HEK293T (cell line): ENCODE measurements around the gene HS6ST1.

Experiments used
- CTCF ChIA-PET: fragments of 350-600 bp; formaldehyde crosslinking; extraction: SDS; loops from one replicate; lab custom pipeline; 2021; ENCODE audit warnings: antibody characterized with exemption, inconsistent platforms; lab: Yijun Ruan, JAX
- POLR2A ChIA-PET: fragments of 350-600 bp; formaldehyde crosslinking; extraction: SDS; loops from one replicate; lab custom pipeline; 2020; ENCODE audit warnings: antibody characterized with exemption, inconsistent platforms; lab: Yijun Ruan, JAX
- DNase-seq: peaks from one replicate; pipeline ENCODE4 v3.0.0; 2012; ENCODE audit warnings: mixed read lengths; ENCODE audit errors: extremely low spot score
- ARNT ChIP-seq: fragments of 450-650 bp; IDR thresholded peaks from 2 replicates; pipeline ENCODE4 v1.6.1; 2017; ENCODE audit warnings: mild to moderate bottlenecking
- BHLHE40 ChIP-seq: fragments of 450-650 bp; IDR thresholded peaks from 2 replicates; pipeline ENCODE4 v1.6.1; 2016; ENCODE audit warnings: mild to moderate bottlenecking, moderate library complexity, borderline replicate concordance
- CTBP1 ChIP-seq: fragments of 450-650 bp; IDR thresholded peaks from 2 replicates; pipeline ENCODE4 v1.6.1; 2016; ENCODE audit warnings: borderline replicate concordance
- ELF4 ChIP-seq: fragments of 450-650 bp; IDR thresholded peaks from 2 replicates; pipeline ENCODE4 v1.6.1; 2017; ENCODE audit warnings: antibody characterized with exemption
- FOXA1 ChIP-seq: fragments of 450-650 bp; IDR thresholded peaks from 2 replicates; pipeline ENCODE4 v1.6.1; 2016; ENCODE audit warnings: mild to moderate bottlenecking
- FOXK2 ChIP-seq: fragments of 450-650 bp; IDR thresholded peaks from 2 replicates; pipeline ENCODE4 v1.6.1; 2016; ENCODE audit warnings: mild to moderate bottlenecking
- FOXM1 ChIP-seq: fragments of 450-650 bp; IDR thresholded peaks from 2 replicates; pipeline ENCODE4 v1.6.1; 2017; ENCODE audit warnings: mild to moderate bottlenecking, borderline replicate concordance
- HDGF ChIP-seq: fragments of 450-650 bp; IDR thresholded peaks from 2 replicates; pipeline ENCODE4 v1.6.1; 2017; ENCODE audit warnings: antibody characterized with exemption, borderline replicate concordance
- L3MBTL2 ChIP-seq: fragments of 450-650 bp; conservative IDR thresholded peaks from 2 replicates; pipeline ENCODE4 v1.6.1; 2016; ENCODE audit warnings: mild to moderate bottlenecking
- LEF1 ChIP-seq: fragments of 450-650 bp; IDR thresholded peaks from 2 replicates; pipeline ENCODE4 v1.6.1; 2017; ENCODE audit warnings: mild to moderate bottlenecking, borderline replicate concordance
- NFRKB ChIP-seq: fragments of 450-650 bp; IDR thresholded peaks from 2 replicates; pipeline ENCODE4 v1.6.1; 2016; ENCODE audit warnings: mild to moderate bottlenecking, moderate library complexity
- SP1 ChIP-seq: fragments of 450-650 bp; IDR thresholded peaks from 2 replicates; pipeline ENCODE4 v1.6.1; 2017
- SUZ12 ChIP-seq: fragments of 450-650 bp; IDR thresholded peaks from 2 replicates; pipeline ENCODE4 v1.6.1; 2016; ENCODE audit warnings: mild to moderate bottlenecking
- TARDBP ChIP-seq: fragments of 450-650 bp; IDR thresholded peaks from 2 replicates; pipeline ENCODE4 v1.6.1; 2016
- ZNF384 ChIP-seq: fragments of 450-650 bp; IDR thresholded peaks from 2 replicates; pipeline ENCODE4 v1.6.1; 2016
- TF ChIP-seq, protein P1 (sequence below): fragments of 450-650 bp; IDR thresholded peaks from 2 replicates; pipeline ENCODE4 v1.6.1; 2016

HS6ST1 gene

DNA sequence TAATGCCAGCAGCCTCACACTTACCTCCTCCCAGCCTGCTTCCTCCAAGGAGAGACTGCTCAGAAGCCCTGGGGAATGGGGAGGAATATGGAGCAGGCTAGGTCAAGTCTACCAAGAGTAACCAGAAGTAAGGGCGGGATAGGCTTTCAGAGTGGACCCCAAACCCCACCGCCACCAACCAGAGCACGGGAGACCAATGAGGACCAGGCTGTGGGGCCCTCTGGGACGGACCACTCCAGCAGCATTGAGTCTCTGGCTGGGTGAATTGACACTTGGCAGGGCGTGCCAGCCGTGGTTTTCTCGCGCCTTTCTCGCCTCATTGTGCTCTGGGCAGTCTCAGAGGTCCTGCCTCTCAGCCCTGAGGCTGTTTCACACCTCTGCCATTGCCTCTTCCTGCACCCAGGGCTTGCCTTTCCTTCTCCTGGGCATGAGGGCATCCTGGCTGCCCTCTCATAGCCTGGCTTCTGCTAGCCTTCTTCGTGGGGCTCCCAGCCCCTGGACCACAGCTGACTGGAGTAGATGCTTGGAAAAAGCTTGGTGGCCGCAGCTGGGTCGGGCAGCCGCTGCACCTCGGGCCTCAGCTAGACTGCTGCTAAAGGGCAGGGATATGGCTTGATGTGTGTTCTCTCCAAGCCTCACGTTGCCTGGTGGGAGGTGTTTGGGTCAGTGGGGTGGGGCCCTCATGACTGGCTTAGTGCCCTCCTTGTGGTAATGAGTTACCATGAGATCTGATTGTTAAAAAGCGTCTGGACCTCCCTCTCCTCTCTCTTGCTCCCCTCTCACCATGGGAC is 40.5 kb upstream of the HS6ST1 start:
- ChIA-PET CTCF (no interaction called here), POLR2A (no interaction called here)
- TF ChIP-seq BHLHE40 (no peak), L3MBTL2 (no peak), HDGF (no peak), FOXK2 (no peak), TARDBP (no peak), ARNT (no peak), ZNF384 (no peak), LEF1 (no peak), NFRKB (no peak), ELF4 (no peak), FOXA1 (no peak), SP1 (no peak), SUZ12 (no peak), CTBP1 (no peak)
- TF ChIP-seq, protein P1, sequence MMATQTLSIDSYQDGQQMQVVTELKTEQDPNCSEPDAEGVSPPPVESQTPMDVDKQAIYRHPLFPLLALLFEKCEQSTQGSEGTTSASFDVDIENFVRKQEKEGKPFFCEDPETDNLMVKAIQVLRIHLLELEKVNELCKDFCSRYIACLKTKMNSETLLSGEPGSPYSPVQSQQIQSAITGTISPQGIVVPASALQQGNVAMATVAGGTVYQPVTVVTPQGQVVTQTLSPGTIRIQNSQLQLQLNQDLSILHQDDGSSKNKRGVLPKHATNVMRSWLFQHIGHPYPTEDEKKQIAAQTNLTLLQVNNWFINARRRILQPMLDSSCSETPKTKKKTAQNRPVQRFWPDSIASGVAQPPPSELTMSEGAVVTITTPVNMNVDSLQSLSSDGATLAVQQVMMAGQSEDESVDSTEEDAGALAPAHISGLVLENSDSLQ: no peak
- DNase-seq: no peak

DNA sequence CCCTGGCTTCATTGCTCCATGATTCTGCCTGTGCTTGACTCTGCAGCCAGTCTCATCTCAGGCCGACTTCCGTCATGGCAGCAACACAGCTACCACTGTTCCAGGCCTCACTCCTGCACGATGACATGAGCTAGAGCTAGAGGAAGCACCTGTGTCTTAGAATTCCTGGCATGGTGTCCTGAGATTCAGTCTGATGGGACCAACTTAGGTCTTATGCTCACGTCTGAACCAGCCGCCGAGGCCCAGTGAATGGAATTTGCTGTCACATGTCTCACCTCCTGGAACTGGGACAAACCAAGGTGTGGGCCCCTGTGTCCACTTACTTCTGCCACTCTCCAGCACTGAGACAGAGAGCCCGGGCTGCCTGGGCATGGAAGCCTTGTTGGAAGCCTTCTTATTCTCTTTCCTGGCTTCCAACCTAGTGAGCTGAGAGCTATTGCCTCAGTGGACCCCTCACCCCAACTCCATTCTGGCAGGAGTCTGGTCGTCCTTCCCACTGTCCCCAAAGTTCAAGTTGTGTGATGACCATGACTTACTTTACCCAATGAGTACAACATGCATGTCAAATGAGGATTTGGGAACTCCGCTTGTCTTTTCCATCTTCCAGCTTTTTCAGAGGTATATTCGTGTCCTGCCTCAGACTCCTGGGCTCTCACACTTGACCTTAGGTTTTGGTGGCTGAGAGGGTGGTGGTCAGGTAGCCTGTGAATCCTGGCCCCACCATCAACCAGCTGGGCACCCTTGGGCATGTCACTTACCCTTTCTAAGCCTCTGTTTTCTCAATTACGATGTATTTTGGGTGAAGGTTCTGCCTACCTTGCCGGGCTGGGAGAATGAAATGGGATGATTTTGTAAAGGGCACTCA is 39.1 kb upstream of the HS6ST1 start:
- TF ChIP-seq ZNF384: no peak
- TF ChIP-seq, protein P1: no peak
- TF ChIP-seq FOXK2: no peak
- TF ChIP-seq LEF1: no peak
- TF ChIP-seq ARNT: no peak
- TF ChIP-seq BHLHE40: no peak
- no peak for TF ChIP-seq SUZ12
- no peak for TF ChIP-seq ELF4
- ChIA-PET CTCF (no interaction called here), POLR2A (no interaction called here)
- no peak for DNase-seq

DNA sequence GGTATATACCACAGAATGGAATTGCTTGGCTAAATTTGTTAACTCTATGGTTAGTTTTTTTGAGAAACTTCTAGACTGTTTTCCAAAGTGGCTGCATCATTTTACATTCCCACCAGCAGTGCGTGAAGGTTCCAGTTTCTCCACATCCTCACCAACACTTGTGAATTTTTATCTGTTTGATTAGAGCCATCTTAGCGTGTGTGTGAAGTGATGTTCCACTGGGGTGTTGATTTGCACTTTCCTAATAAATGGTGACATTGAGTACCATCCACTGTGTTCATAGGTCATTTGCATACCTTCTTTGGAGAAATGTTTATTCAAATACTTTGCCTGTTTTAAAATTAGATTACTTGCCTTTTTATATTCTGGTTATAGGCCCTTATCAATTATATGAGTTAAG is 37.5 kb upstream of the HS6ST1 start:
- CTCF ChIA-PET: interaction anchor here (0.6 kb wide), 1 partner anchor 397 kb away, joined by 5 read pairs; no protein-coding TSS in a partner anchor

DNA sequence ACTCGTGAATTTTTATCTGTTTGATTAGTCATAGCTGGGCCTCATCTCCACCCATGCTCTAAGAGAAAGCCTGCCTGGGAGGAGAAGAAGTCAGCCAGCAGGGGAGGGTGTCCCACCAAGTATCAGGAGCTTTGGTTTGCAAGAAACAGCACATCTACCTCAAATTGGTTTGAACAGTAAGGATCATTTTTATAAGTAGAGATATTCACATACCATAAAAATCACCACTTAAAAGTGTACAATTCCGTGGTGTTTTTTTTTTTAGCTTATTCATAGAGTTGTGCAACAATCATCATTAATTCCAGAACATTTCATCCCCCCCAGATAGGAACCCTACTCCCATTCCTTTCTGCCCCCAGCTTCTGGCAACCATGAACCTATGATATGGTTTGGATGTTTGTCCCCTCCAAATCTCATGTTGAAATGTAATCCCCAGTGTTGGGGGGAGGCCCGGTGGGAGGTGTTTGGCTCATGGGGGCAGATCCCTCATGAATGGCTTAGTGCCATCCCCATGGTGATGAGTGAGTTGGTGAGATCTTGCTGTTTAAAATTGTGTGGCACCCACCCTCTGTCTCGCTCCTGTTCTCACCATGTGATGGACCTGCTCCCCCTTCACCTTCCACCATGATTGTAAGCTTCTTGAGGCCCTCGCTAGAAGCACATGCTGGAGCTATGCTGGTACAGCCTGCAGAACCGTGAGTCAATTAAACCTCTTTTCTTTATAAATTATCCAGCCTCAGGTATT is 36.2 kb upstream of the HS6ST1 start:
- POLR2A ChIA-PET: no interaction called here
- DNase-seq: no peak
- TF ChIP-seq ZNF384: no peak
- TF ChIP-seq TARDBP: no peak
- TF ChIP-seq ARNT: no peak
- no peak for TF ChIP-seq NFRKB
- no peak for TF ChIP-seq HDGF
- TF ChIP-seq SP1: no peak
- no peak for TF ChIP-seq FOXK2
- no peak for TF ChIP-seq LEF1
- no peak for TF ChIP-seq FOXA1
- no peak for TF ChIP-seq L3MBTL2
- TF ChIP-seq CTBP1: no peak
- TF ChIP-seq, protein P1: no peak
- TF ChIP-seq FOXM1: no peak
- TF ChIP-seq ELF4: no peak
- CTCF ChIA-PET: no interaction called here

More for the DNA sequence above, 37.5 kb upstream of the HS6ST1 start:
- TF ChIP-seq LEF1: no peak
- no peak for TF ChIP-seq SUZ12
- no peak for TF ChIP-seq FOXM1
- no peak for TF ChIP-seq HDGF
- no peak for TF ChIP-seq ARNT
- no peak for TF ChIP-seq BHLHE40
- TF ChIP-seq FOXK2: no peak
- no peak for TF ChIP-seq NFRKB
- TF ChIP-seq ZNF384: no peak
- no peak for TF ChIP-seq L3MBTL2
- TF ChIP-seq CTBP1: no peak
- no peak for TF ChIP-seq TARDBP
- TF ChIP-seq SP1: no peak
- no peak for TF ChIP-seq FOXA1
- TF ChIP-seq ELF4: no peak
- TF ChIP-seq, protein P1: no peak
- no peak for DNase-seq
- POLR2A ChIA-PET: no interaction called here

DNA sequence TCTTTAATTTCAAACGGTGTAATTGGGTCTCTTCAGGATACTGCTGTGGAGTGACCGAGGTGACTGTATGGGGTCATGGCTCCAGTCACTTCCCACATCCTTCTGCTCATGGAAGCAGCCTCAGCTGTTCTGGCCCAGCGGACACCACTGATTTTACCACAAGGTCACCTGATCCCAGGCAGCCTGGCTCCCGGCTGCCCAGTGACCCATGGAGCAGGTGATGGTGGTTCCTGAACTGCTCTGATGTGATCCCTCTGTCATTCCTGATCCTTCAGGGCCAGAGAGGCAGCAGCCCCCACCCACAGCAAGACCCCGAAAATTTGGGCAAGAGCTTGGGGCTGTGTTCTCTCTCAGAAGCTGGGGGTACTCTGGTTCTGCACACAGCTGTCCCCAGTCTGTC is 35.5 kb upstream of the HS6ST1 start:
- no peak for TF ChIP-seq ZNF384
- ChIA-PET CTCF (no interaction called here), POLR2A (no interaction called here)
- no peak for DNase-seq
